Right lobe of liver (tissue), 4 donors: Measurements from ENCODE around the gene FERMT1.

ENCODE experiments used
- POLR2A ChIP-seq: fragments of 450-650 bp; IDR thresholded peaks from one replicate; pipeline ENCODE4 v1.6.1; 2017; ENCODE audit warnings: antibody characterized with exemption, mild to moderate bottlenecking
- TF ChIP-seq, protein P1 (sequence below), 4 donors: fragments of 200-600 bp in 3 of 4; fragments of 450-650 bp in 1 of 4; IDR thresholded peaks; one replicate each; pipeline versions ENCODE4 v1.5.1 to v1.8.0; 2016 to 2022; ENCODE audit warnings: antibody characterized with exemption in 4 of 4, mild to moderate bottlenecking in 2 of 4
- donor health status: DM: no; HTN: no; CAD: no.
- donor health status: DM: no; HTN: no; CAD: no.
- donor health status: DM: no; HTN: yes; CAD: no.

DNA sequence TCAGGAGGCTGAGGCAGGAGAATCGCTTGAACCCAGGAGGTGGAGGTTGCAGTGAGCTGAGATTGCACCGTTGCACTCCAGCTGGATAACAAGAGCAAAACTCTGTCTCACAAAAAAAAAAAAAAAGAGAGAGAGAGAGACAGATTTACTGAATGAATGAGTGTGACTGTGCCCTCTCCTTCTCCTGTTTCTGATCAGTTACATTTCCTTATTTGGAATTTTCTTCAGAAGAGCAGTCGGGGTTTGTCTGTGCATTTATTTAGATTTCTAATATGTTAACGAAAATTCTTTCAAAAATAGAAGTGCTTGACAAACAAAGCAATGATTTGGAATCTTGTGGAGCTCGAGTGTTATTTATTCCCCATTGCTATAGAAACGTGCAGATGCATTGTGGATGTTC is 62.6 kb downstream of the FERMT1 start:
- TF ChIP-seq, protein P1, sequence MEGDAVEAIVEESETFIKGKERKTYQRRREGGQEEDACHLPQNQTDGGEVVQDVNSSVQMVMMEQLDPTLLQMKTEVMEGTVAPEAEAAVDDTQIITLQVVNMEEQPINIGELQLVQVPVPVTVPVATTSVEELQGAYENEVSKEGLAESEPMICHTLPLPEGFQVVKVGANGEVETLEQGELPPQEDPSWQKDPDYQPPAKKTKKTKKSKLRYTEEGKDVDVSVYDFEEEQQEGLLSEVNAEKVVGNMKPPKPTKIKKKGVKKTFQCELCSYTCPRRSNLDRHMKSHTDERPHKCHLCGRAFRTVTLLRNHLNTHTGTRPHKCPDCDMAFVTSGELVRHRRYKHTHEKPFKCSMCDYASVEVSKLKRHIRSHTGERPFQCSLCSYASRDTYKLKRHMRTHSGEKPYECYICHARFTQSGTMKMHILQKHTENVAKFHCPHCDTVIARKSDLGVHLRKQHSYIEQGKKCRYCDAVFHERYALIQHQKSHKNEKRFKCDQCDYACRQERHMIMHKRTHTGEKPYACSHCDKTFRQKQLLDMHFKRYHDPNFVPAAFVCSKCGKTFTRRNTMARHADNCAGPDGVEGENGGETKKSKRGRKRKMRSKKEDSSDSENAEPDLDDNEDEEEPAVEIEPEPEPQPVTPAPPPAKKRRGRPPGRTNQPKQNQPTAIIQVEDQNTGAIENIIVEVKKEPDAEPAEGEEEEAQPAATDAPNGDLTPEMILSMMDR (IDR thresholded peaks at IDR 0.05), result no peak
- TF ChIP-seq POLR2A, result no peak
